ENCODE results near the gene WWOX.

The WWOX gene

GRCh38 chr16:78673884-78674283 is 574.4 kb downstream of the WWOX start:
- no peak overlapping the region for H3K4me3 ChIP-seq (ENCODE audit: low read length in 2 of 2)
- H3K27ac ChIP-seq (ENCODE audit: low read length): no peak overlapping the region
- peaks cover 11% of the 10 kb centered on the region for H3K4me1 ChIP-seq (ENCODE audit: control insufficient read depth, insufficient read depth, low read length)
- no peak overlapping the region for H3K9ac ChIP-seq (ENCODE audit: low read length in 2 of 2)
- H3K36me3 ChIP-seq (ENCODE audit: control insufficient read depth in 2 of 2, insufficient read depth in 2 of 2, low read length in 2 of 2): no peaks in the 10 kb centered on the region
- H3K9me3 ChIP-seq (ENCODE audit: control insufficient read depth in 2 of 2, low read length in 2 of 2): no peaks in the 10 kb centered on the region
- H3K27me3 ChIP-seq (ENCODE audit: control insufficient read depth in 1 of 2, insufficient read depth in 2 of 2, low read length in 2 of 2): no peaks in the 10 kb centered on the region

GRCh38 chr16:78675312-78675711 is 575.9 kb downstream of the WWOX start:
- Histone ChIP-seq H3K27ac (ENCODE audit: low read length) (no peak overlapping the region), H3K9me3 (ENCODE audit: control insufficient read depth in 2 of 2, low read length in 2 of 2) (no peaks in the 10 kb centered on the region), H3K36me3 (ENCODE audit: control insufficient read depth in 2 of 2, insufficient read depth in 2 of 2, low read length in 2 of 2) (no peaks in the 10 kb centered on the region), H3K9ac (ENCODE audit: low read length in 2 of 2) (no peak overlapping the region), H3K4me3 (ENCODE audit: low read length in 2 of 2) (no peak overlapping the region), H3K27me3 (ENCODE audit: control insufficient read depth in 1 of 2, insufficient read depth in 2 of 2, low read length in 2 of 2) (no peaks in the 10 kb centered on the region), H3K4me1 (ENCODE audit: control insufficient read depth, insufficient read depth, low read length) (peaks cover 4% of the 10 kb centered on the region)

GRCh38 chr16:78675951-78676792 is 576.7 kb downstream of the WWOX start:
- Histone ChIP-seq H3K27ac (ENCODE audit: low read length) (no peak overlapping the region), H3K9ac (ENCODE audit: low read length in 2 of 2) (no peak overlapping the region), H3K9me3 (ENCODE audit: control insufficient read depth in 2 of 2, low read length in 2 of 2) (no peaks in the 10 kb centered on the region), H3K4me1 (ENCODE audit: control insufficient read depth, insufficient read depth, low read length) (no peaks in the 10 kb centered on the region), H3K4me3 (ENCODE audit: low read length in 2 of 2) (no peak overlapping the region), H3K27me3 (ENCODE audit: control insufficient read depth in 1 of 2, insufficient read depth in 2 of 2, low read length in 2 of 2) (no peaks in the 10 kb centered on the region), H3K36me3 (ENCODE audit: control insufficient read depth in 2 of 2, insufficient read depth in 2 of 2, low read length in 2 of 2) (no peaks in the 10 kb centered on the region)

- Histone ChIP-seq H3K9me3 (ENCODE audit: control insufficient read depth in 2 of 2, low read length in 2 of 2) (no peaks in the 10 kb centered on the region), H3K27me3 (ENCODE audit: control insufficient read depth in 1 of 2, insufficient read depth in 2 of 2, low read length in 2 of 2) (no peaks in the 10 kb centered on the region), H3K4me3 (ENCODE audit: low read length in 2 of 2) (no peak overlapping the region), H3K4me1 (ENCODE audit: control insufficient read depth, insufficient read depth, low read length) (no peaks in the 10 kb centered on the region), H3K9ac (ENCODE audit: low read length in 2 of 2) (no peak overlapping the region), H3K36me3 (ENCODE audit: control insufficient read depth in 2 of 2, insufficient read depth in 2 of 2, low read length in 2 of 2) (no peaks in the 10 kb centered on the region), H3K27ac (ENCODE audit: low read length) (no peak overlapping the region)
These were observed 577.8 kb downstream of the WWOX start for GRCh38 chr16:78677181-78677731.

- Histone ChIP-seq H3K9me3 (ENCODE audit: control insufficient read depth in 2 of 2, low read length in 2 of 2) (no peaks in the 10 kb centered on the region), H3K27me3 (ENCODE audit: control insufficient read depth in 1 of 2, insufficient read depth in 2 of 2, low read length in 2 of 2) (no peaks in the 10 kb centered on the region), H3K27ac (ENCODE audit: low read length) (no peak overlapping the region), H3K36me3 (ENCODE audit: control insufficient read depth in 2 of 2, insufficient read depth in 2 of 2, low read length in 2 of 2) (no peaks in the 10 kb centered on the region), H3K4me1 (ENCODE audit: control insufficient read depth, insufficient read depth, low read length) (no peaks in the 10 kb centered on the region), H3K9ac (ENCODE audit: low read length in 2 of 2) (no peak overlapping the region), H3K4me3 (ENCODE audit: low read length in 2 of 2) (no peak overlapping the region)
These were observed 580.1 kb downstream of the WWOX start for GRCh38 chr16:78679546-78679945.

- Histone ChIP-seq H3K27me3 (ENCODE audit: control insufficient read depth in 1 of 2, insufficient read depth in 2 of 2, low read length in 2 of 2) (no peaks in the 10 kb centered on the region), H3K4me1 (ENCODE audit: control insufficient read depth, insufficient read depth, low read length) (no peaks in the 10 kb centered on the region), H3K4me3 (ENCODE audit: low read length in 2 of 2) (no peak overlapping the region), H3K27ac (ENCODE audit: low read length) (no peak overlapping the region), H3K36me3 (ENCODE audit: control insufficient read depth in 2 of 2, insufficient read depth in 2 of 2, low read length in 2 of 2) (no peaks in the 10 kb centered on the region), H3K9ac (ENCODE audit: low read length in 2 of 2) (no peak overlapping the region), H3K9me3 (ENCODE audit: control insufficient read depth in 2 of 2, low read length in 2 of 2) (no peaks in the 10 kb centered on the region)
These were observed 582.3 kb downstream of the WWOX start for GRCh38 chr16:78681743-78682142.

GRCh38 chr16:78684030-78684611 is 584.7 kb downstream of the WWOX start:
- Histone ChIP-seq H3K9me3 (ENCODE audit: control insufficient read depth in 2 of 2, low read length in 2 of 2) (no peaks in the 10 kb centered on the region), H3K4me1 (ENCODE audit: control insufficient read depth, insufficient read depth, low read length) (no peaks in the 10 kb centered on the region), H3K9ac (ENCODE audit: low read length in 2 of 2) (no peak overlapping the region), H3K27ac (ENCODE audit: low read length) (no peak overlapping the region), H3K4me3 (ENCODE audit: low read length in 2 of 2) (no peak overlapping the region), H3K36me3 (ENCODE audit: control insufficient read depth in 2 of 2, insufficient read depth in 2 of 2, low read length in 2 of 2) (no peaks in the 10 kb centered on the region), H3K27me3 (ENCODE audit: control insufficient read depth in 1 of 2, insufficient read depth in 2 of 2, low read length in 2 of 2) (no peaks in the 10 kb centered on the region)

- Histone ChIP-seq H3K9ac (ENCODE audit: low read length in 2 of 2) (no peak overlapping the region), H3K27ac (ENCODE audit: low read length) (no peak overlapping the region), H3K4me3 (ENCODE audit: low read length in 2 of 2) (no peak overlapping the region), H3K4me1 (ENCODE audit: control insufficient read depth, insufficient read depth, low read length) (no peaks in the 10 kb centered on the region), H3K9me3 (ENCODE audit: control insufficient read depth in 2 of 2, low read length in 2 of 2) (no peaks in the 10 kb centered on the region), H3K27me3 (ENCODE audit: control insufficient read depth in 1 of 2, insufficient read depth in 2 of 2, low read length in 2 of 2) (no peaks in the 10 kb centered on the region), H3K36me3 (ENCODE audit: control insufficient read depth in 2 of 2, insufficient read depth in 2 of 2, low read length in 2 of 2) (no peaks in the 10 kb centered on the region)
These were observed 585.4 kb downstream of the WWOX start for GRCh38 chr16:78684655-78685375.

- Histone ChIP-seq H3K9me3 (ENCODE audit: control insufficient read depth in 2 of 2, low read length in 2 of 2) (no peaks in the 10 kb centered on the region), H3K27me3 (ENCODE audit: control insufficient read depth in 1 of 2, insufficient read depth in 2 of 2, low read length in 2 of 2) (no peaks in the 10 kb centered on the region), H3K9ac (ENCODE audit: low read length in 2 of 2) (no peak overlapping the region), H3K4me1 (ENCODE audit: control insufficient read depth, insufficient read depth, low read length) (no peaks in the 10 kb centered on the region), H3K4me3 (ENCODE audit: low read length in 2 of 2) (no peak overlapping the region), H3K36me3 (ENCODE audit: control insufficient read depth in 2 of 2, insufficient read depth in 2 of 2, low read length in 2 of 2) (no peaks in the 10 kb centered on the region), H3K27ac (ENCODE audit: low read length) (no peak overlapping the region)
These were observed 587.1 kb downstream of the WWOX start for GRCh38 chr16:78686601-78687000.

GRCh38 chr16:78689028-78689427 is 589.6 kb downstream of the WWOX start:
- Histone ChIP-seq H3K36me3 (ENCODE audit: control insufficient read depth in 2 of 2, insufficient read depth in 2 of 2, low read length in 2 of 2) (no peaks in the 10 kb centered on the region), H3K9me3 (ENCODE audit: control insufficient read depth in 2 of 2, low read length in 2 of 2) (no peaks in the 10 kb centered on the region), H3K9ac (ENCODE audit: low read length in 2 of 2) (no peak overlapping the region), H3K27me3 (ENCODE audit: control insufficient read depth in 1 of 2, insufficient read depth in 2 of 2, low read length in 2 of 2) (no peaks in the 10 kb centered on the region), H3K27ac (ENCODE audit: low read length) (no peak overlapping the region), H3K4me3 (ENCODE audit: low read length in 2 of 2) (no peak overlapping the region), H3K4me1 (ENCODE audit: control insufficient read depth, insufficient read depth, low read length) (no peaks in the 10 kb centered on the region)
